GM12872 (cell line): ENCODE results near the gene KLK10.

Experiments used
- CTCF ChIP-seq: IDR thresholded peaks from 3 replicates; pipeline ENCODE4 v1.5.1; 2011; ENCODE audit warnings: low read depth, mild to moderate bottlenecking, low read length, moderate library complexity; ENCODE audit not compliant: insufficient read depth

Gene KLK10

DNA sequence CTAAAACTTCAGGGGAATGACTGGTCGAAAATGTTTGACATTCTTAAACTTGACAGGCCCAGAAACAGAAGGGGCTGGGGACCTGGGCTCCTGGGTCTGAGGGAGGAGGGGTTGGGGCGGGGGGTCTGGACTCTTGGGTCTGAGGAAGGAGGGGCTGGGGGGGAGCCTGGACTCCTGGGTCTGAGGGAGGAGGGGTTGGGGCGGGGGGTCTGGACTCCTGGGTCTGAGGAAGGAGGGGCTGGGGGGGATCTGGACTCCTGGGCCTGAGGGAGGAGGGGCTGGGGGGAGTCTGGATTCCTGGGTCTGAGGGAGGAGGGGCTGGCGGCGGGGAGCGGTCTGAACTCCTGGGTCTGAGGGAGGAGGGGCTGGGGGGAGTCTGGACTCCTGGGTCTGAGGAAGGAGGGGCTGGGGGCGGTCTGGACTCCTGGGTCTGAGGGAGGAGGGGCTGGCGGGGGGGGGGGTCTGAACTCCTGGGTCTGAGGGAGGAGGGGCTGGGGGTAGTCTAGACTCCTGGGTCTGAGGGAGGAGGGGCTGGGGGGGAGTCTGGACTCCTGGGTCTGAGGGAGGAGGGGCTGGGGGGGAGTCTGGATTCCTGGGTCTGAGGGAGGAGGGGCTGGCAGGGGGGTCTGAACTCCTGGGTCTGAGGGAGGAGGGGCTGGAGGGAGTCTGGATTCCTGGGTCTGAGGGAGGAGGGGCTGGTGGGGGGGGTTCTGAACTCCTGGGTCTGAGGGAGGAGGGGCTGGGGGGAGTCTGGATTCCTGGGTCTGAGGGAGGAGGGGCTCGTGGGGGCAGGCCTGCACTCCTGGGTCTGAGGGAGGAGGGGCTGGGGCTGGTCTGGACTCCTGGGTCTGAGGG, 44.6 kb downstream of the KLK10 start:
- TF ChIP-seq CTCF = no peak

DNA sequence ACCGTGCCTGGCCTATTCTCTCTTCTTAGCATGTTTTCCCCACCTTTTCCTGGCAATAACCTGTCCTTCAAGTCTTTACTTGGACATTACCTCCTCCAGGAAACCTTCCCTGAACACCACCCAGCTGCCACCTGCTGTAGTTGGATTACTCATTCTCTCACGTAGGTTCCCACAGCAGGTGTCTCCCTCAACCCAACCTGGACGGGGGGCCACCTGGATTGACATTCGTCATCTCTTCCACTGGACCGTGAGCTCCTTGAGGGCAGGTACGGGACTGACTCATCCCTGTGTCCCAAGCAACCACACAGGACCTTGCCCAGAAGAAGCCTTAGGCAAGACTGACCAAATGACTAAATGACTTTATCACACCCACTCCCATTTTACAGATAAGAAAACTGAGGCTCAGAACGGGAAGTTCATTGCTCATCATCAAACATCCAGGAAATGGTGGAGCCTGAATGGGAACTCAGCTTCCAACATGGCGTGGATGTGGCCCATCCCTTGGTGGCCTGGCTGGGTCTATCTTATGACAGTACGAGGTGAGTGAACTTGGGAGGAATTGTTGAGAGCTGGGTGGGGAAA, 46.6 kb downstream of the KLK10 start:
- TF ChIP-seq CTCF = no peak

- no peak for TF ChIP-seq CTCF
Observed at GRCh38 chr19:50969413-50969760, 50.1 kb downstream of the KLK10 start, which contains the start of gene KLK6. KLK6 (minus strand) TSS chr19:50969591; CDS start chr19:50968104, 1,487 bp downstream.

- no peak for TF ChIP-seq CTCF
Observed at GRCh38 chr19:50968716-50969412, 50.6 kb downstream of the KLK10 start.

DNA sequence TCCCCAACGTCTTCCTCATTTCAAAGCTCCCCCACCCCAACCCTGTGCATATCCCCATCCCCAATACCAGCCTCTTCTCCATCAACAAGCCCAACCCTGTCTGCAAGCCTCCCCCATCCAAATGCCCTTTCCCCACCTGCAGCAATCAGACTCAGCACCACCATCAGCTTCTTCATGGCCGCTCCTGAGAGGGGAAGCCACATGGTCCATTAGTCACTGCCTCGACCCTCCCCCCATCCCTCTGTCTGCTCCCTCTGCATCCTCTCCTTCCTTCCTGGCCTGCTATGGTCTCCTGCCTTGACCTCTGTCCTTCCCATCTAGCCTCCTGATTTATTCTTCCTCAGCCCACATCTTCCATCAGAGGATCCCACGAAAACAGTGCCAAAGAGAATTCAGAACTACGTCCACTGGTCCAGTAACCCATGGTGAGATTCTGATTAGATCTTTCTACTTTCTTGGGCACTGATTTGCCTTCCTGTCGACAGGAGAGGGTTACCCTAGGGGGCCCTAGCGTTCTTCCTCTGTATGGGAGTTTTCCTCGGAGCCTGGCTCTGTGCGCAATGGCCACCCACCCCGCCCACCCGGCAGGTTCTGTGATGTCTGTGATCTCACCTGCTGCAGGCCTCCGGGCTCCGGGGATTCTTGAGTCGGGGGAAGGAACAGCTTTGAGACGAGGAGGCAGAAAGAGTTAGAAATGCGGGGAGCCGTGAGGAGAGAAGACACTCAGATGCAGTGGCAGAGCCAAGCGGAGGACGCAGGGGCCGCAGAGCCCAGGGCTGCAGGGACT, 51.4 kb downstream of the KLK10 start:
- TF ChIP-seq CTCF = no peak

DNA sequence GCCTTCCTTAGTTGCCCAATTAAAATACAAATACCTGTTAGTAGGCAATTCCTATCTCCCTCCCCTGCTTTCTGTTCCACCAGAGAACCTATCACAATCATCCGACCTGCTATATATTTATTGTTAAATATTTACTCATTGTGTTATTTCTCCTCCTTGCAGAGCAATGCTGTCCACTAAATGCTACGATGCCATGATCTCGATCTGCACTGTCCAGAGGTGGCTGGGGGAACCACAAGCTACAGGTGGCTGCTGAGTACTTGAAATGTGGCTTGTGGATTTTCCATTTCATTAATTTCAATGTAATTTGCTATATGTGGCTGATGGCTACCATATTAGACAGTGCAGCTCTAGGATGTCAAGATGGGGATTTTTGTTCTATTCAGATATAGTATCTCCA, 55.2 kb downstream of the KLK10 start:
- no peak for TF ChIP-seq CTCF

- TF ChIP-seq CTCF = no peak
Observed at GRCh38 chr19:50963381-50963780, 56.1 kb downstream of the KLK10 start.
